Karpas-422 (cell line): ENCODE data around the gene GRM4. TPM values are rescaled to one million over a fixed set of nuclear protein-coding genes. Genes with fewer than 3 reads are reported as not detected.
"Not testable (repeated sequence)": the region's sequence is repeated elsewhere in the genome, so short reads cannot be mapped to it uniquely, and the experiment has no call there.

Experiments
- DNase-seq: peaks from one replicate; pipeline ENCODE4 v3.0.0-alpha.2; 2015
- H2AFZ ChIP-seq: fragments of 200-600 bp; sonication (generic); 2 replicates; pipeline ENCODE4 v1.6.1; 2014; ENCODE audit warnings: antibody characterized with exemption, low read length, mixed read lengths
- H3K27ac ChIP-seq: fragments of 200-600 bp; sonication (generic); 2 replicates; pipeline ENCODE4 v1.5.1; 2014; ENCODE audit warnings: mild to moderate bottlenecking, low read length, moderate library complexity
- H3K27me3 ChIP-seq: fragments of 200-600 bp; sonication (generic); 2 replicates; pipeline ENCODE4 v1.6.1; 2014; ENCODE audit warnings: low read length, mixed read lengths
- H3K36me3 ChIP-seq: fragments of 200-600 bp; sonication (generic); 2 replicates; pipeline ENCODE4 v1.6.1; 2014; ENCODE audit warnings: low read length, mixed read lengths; ENCODE audit not compliant: insufficient read depth
- H3K4me1 ChIP-seq: fragments of 200-600 bp; sonication (generic); 2 replicates; pipeline ENCODE4 v1.6.1; 2014; ENCODE audit warnings: mild to moderate bottlenecking, low read length, mixed read lengths
- H3K4me2 ChIP-seq: fragments of 200-600 bp; sonication (generic); 2 replicates; pipeline ENCODE4 v1.6.1; 2014; ENCODE audit warnings: low read length, low read depth, mild to moderate bottlenecking; ENCODE audit not compliant: poor library complexity, severe bottlenecking
- H3K4me3 ChIP-seq: fragments of 200-600 bp; sonication (generic); 2 replicates; pipeline ENCODE4 v1.5.1; 2014; ENCODE audit warnings: mild to moderate bottlenecking, antibody characterized with exemption, low read length, mixed read lengths
- H3K79me2 ChIP-seq: fragments of 200-600 bp; sonication (generic); 2 replicates; pipeline ENCODE4 v1.6.1; 2014; ENCODE audit warnings: mild to moderate bottlenecking, low read length, mixed read lengths
- H3K9ac ChIP-seq: fragments of 200-600 bp; sonication (generic); 2 replicates; pipeline ENCODE4 v1.6.0; 2014; ENCODE audit warnings: low read length
- H3K9me2 ChIP-seq: fragments of 200-600 bp; sonication (generic), shearing (Covaris generic); replicated peaks from 2 replicates; pipeline ENCODE4 v1.6.0; 2014; ENCODE audit warnings: mild to moderate bottlenecking, low read length, moderate library complexity; ENCODE audit not compliant: insufficient read depth
- H3K9me3 ChIP-seq: fragments of 300-700, 200-600 bp; sonication (generic); 2 replicates; pipeline ENCODE4 v1.6.1; 2014; ENCODE audit warnings: low read length, mixed read lengths
- H4K20me1 ChIP-seq: fragments of 200-600 bp; sonication (generic); 2 replicates; pipeline ENCODE4 v1.6.1; 2014; ENCODE audit warnings: mild to moderate bottlenecking, antibody characterized with exemption, low read length, low read depth; ENCODE audit not compliant: insufficient read depth
- total RNA-seq: library from RNA; depleted of rRNA; stranded (reverse); fragments of >200 nt; shearing (Covaris generic); gene quantifications from 2 replicates; pipeline ENCODE4 v1.2.3, GENCODE V29; 2014; ENCODE audit warnings: low replicate concordance

GRM4 gene
- total RNA-seq, 1 experiment from 2014 or later: not detected

- Histone ChIP-seq H4K20me1 (no peaks in the 10 kb centered on the region), H2AFZ (no peak overlapping the region), H3K36me3 (no peaks in the 10 kb centered on the region), H3K4me2 (no peak overlapping the region), H3K4me1 (no peaks in the 10 kb centered on the region), H3K4me3 (no peak overlapping the region), H3K79me2 (no peaks in the 10 kb centered on the region), H3K9me3 (0 out of 2 replicates have a peak, but pooled peaks cover 4% of the 10 kb centered on the region), H3K9me2 (no peaks in the 10 kb centered on the region), H3K27ac (no peak overlapping the region), H3K27me3 (no peaks in the 10 kb centered on the region; the same call in 1 of the 2 replicates), H3K9ac (no peak overlapping the region)
- no peak for DNase-seq
Observed at GRCh38 chr6:34020278-34020677, 125.6 kb downstream of the GRM4 start.

DNA sequence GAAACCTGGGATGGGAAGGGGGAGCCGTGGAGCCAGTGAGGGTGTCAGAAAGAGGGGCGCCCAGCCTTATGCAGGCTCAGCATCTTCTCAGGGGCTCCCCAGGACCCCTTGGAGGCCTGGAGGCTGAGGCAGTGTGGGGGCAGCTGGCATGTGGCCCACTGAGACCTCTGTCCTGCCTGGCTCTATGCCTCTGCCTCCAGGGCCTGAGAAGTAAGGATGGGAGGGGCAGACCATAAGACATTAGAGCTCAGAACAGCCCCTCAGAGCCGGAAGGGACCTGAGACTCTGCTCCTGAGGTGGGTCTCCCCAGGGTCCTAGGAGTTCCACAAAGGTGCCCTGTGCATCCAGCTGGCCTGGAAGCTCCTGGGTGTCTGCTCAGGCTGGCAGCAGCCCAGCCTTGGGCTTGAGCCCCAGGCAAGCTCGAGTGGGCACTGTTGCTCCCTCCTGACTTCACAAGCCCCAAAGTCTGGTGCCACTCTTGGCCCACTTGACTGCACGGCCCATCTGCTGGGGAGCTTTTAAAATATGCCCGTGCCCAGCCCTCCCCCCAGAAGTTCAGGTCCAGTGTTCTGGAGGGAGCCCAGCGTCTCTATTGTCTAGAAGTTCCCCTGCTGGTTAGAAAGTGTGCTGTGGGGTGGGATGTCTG, 126.8 kb downstream of the GRM4 start:
- Histone ChIP-seq H3K4me1 (no peaks in the 10 kb centered on the region), H3K9me3 (0 out of 2 replicates have a peak, but pooled peaks cover 4% of the 10 kb centered on the region), H3K27me3 (no peaks in the 10 kb centered on the region), H3K4me3 (no peak overlapping the region), H3K9ac (no peak overlapping the region), H4K20me1 (no peaks in the 10 kb centered on the region), H3K79me2 (no peaks in the 10 kb centered on the region), H2AFZ (no peak overlapping the region), H3K27ac (no peak overlapping the region), H3K36me3 (no peaks in the 10 kb centered on the region), H3K9me2 (no peaks in the 10 kb centered on the region), H3K4me2 (no peak overlapping the region)
- DNase-seq: no peak

GRCh38 chr6:34018026-34018425, 127.9 kb downstream of the GRM4 start:
- no peaks in the 10 kb centered on the region for H3K36me3 ChIP-seq
- H3K27me3 ChIP-seq: no peaks in the 10 kb centered on the region
- H3K9me3 ChIP-seq: 0 out of 2 replicates have a peak, but pooled peaks cover 4% of the 10 kb centered on the region
- DNase-seq: no peak
- no peak overlapping the region for H3K4me3 ChIP-seq
- H3K27ac ChIP-seq: no peak overlapping the region
- H3K9ac ChIP-seq: no peak overlapping the region
- no peak overlapping the region for H3K4me2 ChIP-seq
- H3K9me2 ChIP-seq: no peaks in the 10 kb centered on the region
- H4K20me1 ChIP-seq: no peaks in the 10 kb centered on the region
- no peak overlapping the region for H2AFZ ChIP-seq
- no peaks in the 10 kb centered on the region for H3K79me2 ChIP-seq
- no peaks in the 10 kb centered on the region for H3K4me1 ChIP-seq

- H3K27ac ChIP-seq: no peak overlapping the region
- no peaks in the 10 kb centered on the region for H3K79me2 ChIP-seq
- H3K4me1 ChIP-seq: no peaks in the 10 kb centered on the region
- H3K4me2 ChIP-seq: no peak overlapping the region
- no peak overlapping the region for H3K4me3 ChIP-seq
- no peak overlapping the region for H3K9ac ChIP-seq
- H3K9me3 ChIP-seq: 0 out of 2 replicates have a peak, but pooled peaks cover 4% of the 10 kb centered on the region
- H3K36me3 ChIP-seq: no peaks in the 10 kb centered on the region
- H3K9me2 ChIP-seq: no peaks in the 10 kb centered on the region
- H4K20me1 ChIP-seq: no peaks in the 10 kb centered on the region
- no peaks in the 10 kb centered on the region for H3K27me3 ChIP-seq
- H2AFZ ChIP-seq: no peak overlapping the region
- DNase-seq: no peak
Observed at GRCh38 chr6:34017106-34017805, 128.6 kb downstream of the GRM4 start.

GRCh38 chr6:34016573-34016972, 129.3 kb downstream of the GRM4 start:
- not testable (repeated sequence) for H3K27ac ChIP-seq, H3K9ac ChIP-seq, H3K4me3 ChIP-seq, H4K20me1 ChIP-seq, H3K4me2 ChIP-seq, H3K27me3 ChIP-seq, H2AFZ ChIP-seq, H3K36me3 ChIP-seq, H3K4me1 ChIP-seq, DNase-seq, H3K9me3 ChIP-seq, H3K79me2 ChIP-seq, H3K9me2 ChIP-seq

DNA sequence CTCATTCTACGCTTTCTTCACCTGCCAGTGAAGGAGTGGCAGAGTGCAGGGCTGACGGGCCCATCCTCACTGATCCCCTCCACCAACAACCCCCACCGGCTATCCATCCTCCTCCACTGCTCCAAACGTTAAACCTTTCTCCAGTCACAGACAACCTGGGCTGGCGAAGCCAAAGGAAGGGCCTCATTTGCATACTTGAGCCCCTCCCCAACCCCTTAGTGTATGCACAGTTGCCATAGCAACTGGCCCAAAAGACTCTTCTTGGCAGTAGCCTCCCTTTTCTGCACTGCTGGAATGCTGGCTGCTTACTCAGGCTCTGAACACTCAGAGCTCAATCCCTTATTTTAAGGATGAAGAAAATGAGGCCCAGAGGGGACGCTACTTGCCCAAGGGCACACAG, 130.3 kb downstream of the GRM4 start:
- H4K20me1 ChIP-seq: no peaks in the 10 kb centered on the region
- no peak overlapping the region for H3K4me3 ChIP-seq
- DNase-seq: no peak
- H3K27me3 ChIP-seq: no peaks in the 10 kb centered on the region
- H3K9ac ChIP-seq: no peak overlapping the region
- H3K4me1 ChIP-seq: no peaks in the 10 kb centered on the region
- H3K4me2 ChIP-seq: no peak overlapping the region
- H3K9me3 ChIP-seq: 0 out of 2 replicates have a peak, but pooled peaks cover 4% of the 10 kb centered on the region
- H3K27ac ChIP-seq: no peak overlapping the region
- no peaks in the 10 kb centered on the region for H3K9me2 ChIP-seq
- H2AFZ ChIP-seq: no peak overlapping the region
- H3K79me2 ChIP-seq: no peaks in the 10 kb centered on the region
- no peaks in the 10 kb centered on the region for H3K36me3 ChIP-seq

DNA sequence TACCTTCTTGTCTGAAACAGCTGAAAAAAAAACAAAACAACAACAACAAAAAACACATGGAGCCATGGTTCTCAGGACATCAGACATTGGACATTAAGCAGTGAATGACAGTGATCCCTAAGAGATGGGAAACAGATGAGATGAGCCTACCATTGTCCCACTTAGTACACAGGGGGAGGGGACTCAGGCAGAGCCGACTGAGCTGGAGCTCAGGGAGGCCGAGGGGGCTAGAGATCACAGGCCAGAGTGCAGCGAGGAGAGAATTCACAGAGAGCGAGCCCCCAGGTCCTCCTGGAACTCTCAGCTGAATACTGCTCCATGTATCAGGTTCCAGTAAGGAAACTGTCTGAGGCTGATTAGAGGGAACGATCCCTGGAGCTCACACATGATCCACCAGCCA, 134.6 kb downstream of the GRM4 start:
- Histone ChIP-seq H4K20me1 (no peaks in the 10 kb centered on the region), H2AFZ (no peak overlapping the region), H3K9me2 (no peaks in the 10 kb centered on the region), H3K36me3 (no peaks in the 10 kb centered on the region), H3K27me3 (no peaks in the 10 kb centered on the region), H3K4me3 (no peak overlapping the region), H3K9ac (no peak overlapping the region), H3K27ac (no peak overlapping the region), H3K4me1 (no peaks in the 10 kb centered on the region), H3K9me3 (0 out of 2 replicates have a peak, but pooled peaks cover 2% of the 10 kb centered on the region), H3K4me2 (no peak overlapping the region), H3K79me2 (no peaks in the 10 kb centered on the region)
- DNase-seq: no peak

GRCh38 chr6:34005901-34006531, 139.9 kb downstream of the GRM4 start:
- no peaks in the 10 kb centered on the region for H3K79me2 ChIP-seq
- H3K27ac ChIP-seq: no peak overlapping the region

More at GRCh38 chr6:34005901-34006531, 139.9 kb downstream of the GRM4 start:
- H2AFZ ChIP-seq: no peak overlapping the region
- H3K9me2 ChIP-seq: no peaks in the 10 kb centered on the region
- H3K27me3 ChIP-seq: no peaks in the 10 kb centered on the region
- no peak for DNase-seq
- no peaks in the 10 kb centered on the region for H3K36me3 ChIP-seq
- H3K4me1 ChIP-seq: no peaks in the 10 kb centered on the region
- H3K4me3 ChIP-seq: no peak overlapping the region
- H3K9ac ChIP-seq: no peak overlapping the region
- H3K4me2 ChIP-seq: no peak overlapping the region
- no peaks in the 10 kb centered on the region for H4K20me1 ChIP-seq
- no peaks in the 10 kb centered on the region for H3K9me3 ChIP-seq
